Measurements from ENCODE around the gene TMEM207.

TMEM207 gene

DNA sequence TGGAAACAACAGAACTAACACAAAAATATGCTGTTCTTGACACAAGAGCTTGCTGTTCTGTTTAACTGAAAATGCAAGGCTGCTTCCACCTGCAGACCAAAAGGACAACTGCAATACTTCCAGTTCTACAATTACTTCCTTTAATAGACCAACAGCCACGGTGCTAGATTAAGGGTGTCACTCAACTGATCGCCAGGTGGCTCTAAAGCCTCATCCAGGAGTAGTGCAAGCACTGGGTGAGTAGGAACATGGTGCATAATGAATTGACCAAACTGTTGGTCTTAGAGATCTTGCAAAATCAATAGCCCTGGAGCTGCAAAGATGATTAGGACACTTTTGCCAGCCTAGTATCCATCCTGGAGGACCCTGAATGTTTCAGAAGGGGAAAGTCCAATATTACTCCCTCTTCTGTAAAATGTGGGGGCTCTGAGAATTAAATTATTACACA lies 65.4 kb downstream of the TMEM207 start:
- DNase-seq (no peak), ATAC-seq (peak; percentile 60)

DNA sequence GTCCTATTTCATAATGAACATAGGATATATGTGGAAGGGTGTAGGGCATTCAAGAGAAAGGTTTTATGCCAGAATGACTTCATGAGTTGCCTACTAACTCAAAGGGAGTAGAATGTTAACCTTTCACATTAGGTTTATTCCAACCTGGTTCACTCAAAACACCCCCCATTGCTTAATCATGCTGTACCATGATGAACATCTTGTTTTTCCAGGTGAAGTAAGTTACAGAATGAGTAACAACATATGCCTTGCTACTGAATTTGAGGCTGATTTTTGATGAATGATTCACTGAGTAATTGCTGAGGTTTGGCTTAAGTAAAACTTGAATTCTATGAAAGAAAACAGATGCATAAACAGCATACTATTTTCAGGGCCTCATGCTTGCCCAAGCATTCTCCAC lies 67.6 kb downstream of the TMEM207 start:
- ATAC-seq (peak; percentile 72), DNase-seq (no peak)

DNA sequence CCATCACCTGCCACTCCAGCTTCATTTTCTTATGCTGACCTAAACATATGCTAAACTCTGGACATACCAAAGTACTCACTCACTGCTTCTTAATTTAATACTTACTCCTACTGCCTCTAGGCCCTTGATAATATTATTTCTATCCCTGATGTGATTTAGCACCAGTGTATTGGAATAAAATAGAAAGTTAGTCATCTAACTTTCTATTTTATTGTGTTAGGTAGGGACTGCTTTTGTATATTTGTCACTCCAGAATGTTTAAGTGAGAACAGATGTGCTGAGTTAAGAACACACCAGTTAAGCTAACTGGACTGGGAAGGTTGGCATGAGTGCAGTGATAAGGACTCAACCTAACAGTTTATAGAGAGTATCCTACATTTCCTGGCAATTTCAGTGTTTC lies 68.3 kb downstream of the TMEM207 start:
- no peak for DNase-seq
- ATAC-seq: no peak

DNA sequence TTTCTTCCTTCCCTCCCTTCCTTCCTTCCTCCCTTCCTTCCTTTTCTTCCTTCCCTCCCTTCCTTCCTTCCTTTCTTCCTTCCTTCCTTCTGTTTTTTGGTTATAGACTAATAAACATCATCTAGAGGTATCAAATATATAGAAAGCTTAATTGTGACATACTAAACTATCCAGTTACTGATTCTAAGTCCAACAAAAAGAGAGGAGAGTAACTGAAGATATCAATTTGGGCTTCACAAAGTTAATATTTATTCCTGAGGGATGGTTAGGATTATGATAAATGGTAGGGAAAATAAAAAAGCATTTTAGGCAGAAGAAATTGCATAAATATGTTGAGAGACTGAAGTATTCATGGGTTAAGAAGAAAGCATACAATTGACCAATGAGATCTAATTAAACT lies 69.5 kb downstream of the TMEM207 start:
- DNase-seq (no peak), ATAC-seq (no peak)
